GM19238 (cell line): ENCODE data around the gene PPP1R27.
"Not testable (repeated sequence)": the region's sequence is repeated elsewhere in the genome, so short reads cannot be mapped to it uniquely, and the experiment has no call there.

Experiments used
- DNase-seq: peaks from one replicate; pipeline ENCODE4 v3.0.0; 2011; ENCODE audit warnings: low spot score; ENCODE audit not compliant: insufficient read length

PPP1R27 gene

DNA sequence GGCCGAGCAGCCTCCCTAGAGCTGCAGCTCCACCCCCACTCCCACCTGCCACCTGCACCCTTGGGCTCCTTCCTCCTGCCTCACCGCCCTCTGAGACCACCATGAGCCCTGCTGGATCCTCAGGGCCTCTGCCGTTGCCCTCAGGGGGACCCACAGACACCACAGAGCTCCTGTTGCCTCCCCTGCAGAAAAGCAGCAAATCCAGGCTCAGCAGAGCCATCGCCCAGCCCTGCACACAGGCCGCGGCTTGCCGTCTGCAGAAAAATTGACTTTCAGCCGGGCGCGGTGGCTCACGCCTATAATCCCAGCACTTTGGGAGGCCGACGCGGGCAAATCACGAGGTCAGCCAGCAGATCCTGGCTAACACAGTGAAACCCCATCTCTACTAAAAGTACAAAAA is 7.0 kb upstream of the PPP1R27 start:
- DNase-seq: no peak

DNA sequence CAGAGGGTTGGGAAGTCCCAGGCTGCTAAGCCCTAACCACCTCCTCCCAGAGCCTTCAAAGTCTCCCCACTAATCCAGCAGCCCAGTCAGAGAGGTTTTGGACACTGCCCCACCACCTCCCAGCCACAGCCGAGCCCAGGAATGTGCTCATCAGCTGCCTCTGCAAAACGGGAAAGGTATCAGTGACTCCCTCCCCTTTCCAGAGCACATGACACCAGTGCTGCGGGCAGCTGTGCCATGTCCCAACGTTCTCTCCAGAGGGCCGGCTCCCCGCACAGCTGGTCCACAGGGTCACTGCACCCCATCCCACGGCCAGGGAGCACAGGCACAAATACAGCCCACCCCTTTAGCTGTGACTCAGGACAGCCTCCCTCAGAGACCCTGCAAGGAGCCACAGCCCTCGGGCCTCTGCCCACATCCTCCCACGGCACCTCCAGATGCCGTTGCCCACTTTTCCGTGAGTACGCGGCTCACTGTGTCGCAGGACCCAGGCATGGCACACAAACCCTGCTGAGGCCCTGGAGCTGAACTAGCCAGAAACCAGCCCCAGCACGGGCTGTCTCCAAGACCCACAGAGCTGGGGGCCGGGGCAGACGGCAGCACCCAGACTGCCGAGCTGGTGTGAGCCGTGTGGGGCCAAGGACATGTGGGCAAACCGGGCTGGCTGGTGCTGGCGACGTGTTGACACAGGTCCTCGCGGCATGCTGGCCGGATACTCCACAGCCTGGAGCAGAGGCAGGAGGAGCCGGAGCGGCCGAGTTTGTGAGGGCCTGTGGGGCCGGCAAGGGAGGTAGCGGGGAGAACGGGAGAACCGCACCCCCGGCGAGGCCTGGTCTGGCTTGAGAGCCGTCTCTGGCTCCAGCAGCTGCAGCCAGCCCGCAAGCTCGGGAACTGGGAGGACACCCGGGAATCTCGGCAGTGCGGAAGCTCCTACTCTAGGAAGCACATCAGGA is 6.3 kb upstream of the PPP1R27 start:
- no peak for DNase-seq

DNA sequence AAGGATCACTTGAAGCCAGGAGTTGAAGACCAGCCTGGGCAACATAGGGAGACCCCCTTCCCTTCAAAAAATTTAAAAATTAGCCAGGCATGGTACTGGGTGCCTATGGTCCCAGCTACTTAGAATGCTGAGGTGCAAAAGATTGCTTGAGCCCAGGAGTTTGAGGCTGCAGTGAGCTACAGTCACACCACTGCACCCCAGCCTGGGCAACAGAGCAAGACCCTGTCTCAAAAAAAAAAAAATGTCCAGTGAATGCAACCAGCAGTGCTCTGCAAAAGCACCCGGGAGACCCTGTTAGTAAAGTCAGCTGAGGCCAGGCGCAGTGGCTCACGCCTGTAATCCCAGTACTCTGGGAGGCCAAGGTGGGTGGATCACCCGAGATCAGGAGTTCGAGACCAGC is 5.2 kb upstream of the PPP1R27 start:
- not testable (repeated sequence) for DNase-seq

DNA sequence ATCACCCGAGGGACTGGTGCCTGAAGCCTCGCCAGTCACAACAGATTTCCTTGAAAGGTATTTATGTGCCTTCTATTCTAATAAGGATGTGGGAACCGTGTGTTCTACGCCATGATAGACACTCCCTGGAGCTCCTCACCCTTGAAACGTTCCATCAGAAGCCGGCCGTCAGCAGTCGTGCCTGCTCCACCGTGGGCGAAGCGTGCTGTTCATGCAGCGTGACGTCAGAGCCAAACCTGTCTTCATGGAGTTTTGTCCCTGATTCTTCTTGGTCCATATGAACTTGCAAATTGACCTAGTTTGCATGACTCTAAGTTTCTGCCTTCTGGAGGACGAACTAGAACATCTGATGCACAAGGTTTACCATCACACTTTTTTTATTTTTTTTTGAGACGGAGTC is 4.5 kb upstream of the PPP1R27 start:
- no peak for DNase-seq

DNA sequence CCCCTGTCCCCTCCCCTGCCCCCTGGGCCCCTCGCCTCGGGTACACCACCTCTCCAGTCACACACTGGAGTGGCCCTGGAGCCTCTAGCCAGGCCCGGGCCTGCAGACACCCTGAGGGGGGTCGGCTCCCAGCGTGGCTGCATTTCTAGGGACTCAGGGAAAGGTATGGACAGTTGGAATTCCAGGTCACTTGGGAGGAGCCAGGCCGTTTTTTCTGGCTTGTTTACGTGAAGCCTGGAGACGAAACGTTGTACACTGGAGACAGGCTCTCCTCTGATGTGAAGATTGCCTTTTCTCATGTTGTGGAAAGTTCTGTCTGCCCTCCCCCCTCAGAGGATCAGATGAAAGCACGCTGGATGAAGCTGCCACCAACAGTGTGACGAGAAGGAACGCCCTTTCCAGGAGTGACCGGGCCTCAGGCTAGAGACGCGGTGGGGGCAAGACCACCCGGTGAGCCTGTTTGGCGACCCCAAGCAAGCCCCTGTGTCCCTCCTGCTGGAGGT is 4.0 kb upstream of the PPP1R27 start:
- DNase-seq: no peak

DNA sequence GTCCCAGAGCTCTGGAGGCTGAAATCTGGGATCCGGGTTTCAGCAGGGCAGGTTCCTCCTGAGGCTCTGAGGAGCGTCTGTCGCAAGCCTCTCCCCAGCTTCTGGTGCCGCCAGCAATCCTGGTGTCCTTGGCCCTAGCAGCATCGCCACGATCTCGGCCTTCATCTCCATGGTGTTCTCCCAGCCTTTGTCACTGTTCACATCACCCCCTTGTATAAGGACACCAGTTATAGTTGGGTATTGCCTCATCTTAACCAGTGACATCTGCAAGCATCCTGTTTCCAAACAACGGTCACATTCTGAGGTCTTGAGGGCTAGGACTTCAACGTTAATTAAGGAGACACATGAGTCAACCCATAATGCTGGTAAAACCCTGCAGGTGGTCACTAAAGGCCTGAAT is 2.8 kb upstream of the PPP1R27 start:
- no peak for DNase-seq

DNA sequence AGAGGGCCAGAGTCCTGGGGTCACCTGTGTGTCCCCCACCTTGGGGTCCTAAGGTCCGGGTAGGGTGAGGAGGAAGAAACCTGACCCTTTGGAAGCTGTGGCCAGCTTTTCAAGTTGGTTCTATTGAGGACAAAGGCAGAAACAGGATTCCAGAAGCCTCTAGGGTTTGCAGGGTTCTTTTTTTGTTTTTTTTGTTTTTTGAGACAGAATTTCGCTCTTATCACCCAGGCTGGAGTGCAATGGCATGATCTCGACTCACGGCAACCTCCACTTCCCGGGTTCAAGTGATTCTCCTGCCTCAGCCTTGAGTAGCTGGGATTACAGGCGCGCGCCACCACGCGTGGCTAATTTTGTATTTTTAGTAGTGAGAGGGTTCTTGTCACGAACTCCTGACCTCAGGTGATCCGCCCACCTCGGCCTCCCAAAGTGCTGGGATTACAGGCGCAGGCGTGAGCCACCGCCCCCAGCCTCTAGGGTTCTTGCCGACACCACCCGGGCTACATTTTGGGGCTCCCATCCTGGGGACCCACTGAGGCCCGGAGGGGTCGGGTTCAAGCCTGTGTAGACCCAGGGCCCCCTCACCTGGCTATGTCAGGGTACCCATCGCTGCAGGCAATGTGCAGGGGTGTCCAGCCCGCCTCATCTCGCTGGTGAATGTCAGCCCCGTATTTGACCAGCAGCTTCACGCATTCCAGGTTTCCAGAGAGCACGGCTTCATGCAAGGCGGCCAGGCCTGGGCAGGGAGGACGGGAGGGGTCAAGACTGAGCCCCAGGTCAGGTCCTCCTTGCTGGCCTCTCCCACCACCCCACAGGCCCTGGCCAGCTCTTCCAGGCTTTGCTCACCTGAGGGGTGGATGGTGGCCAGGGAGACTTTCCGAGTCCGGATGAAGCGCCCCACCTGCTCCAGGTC is 674 bp downstream of the PPP1R27 start:
- no peak for DNase-seq

DNA sequence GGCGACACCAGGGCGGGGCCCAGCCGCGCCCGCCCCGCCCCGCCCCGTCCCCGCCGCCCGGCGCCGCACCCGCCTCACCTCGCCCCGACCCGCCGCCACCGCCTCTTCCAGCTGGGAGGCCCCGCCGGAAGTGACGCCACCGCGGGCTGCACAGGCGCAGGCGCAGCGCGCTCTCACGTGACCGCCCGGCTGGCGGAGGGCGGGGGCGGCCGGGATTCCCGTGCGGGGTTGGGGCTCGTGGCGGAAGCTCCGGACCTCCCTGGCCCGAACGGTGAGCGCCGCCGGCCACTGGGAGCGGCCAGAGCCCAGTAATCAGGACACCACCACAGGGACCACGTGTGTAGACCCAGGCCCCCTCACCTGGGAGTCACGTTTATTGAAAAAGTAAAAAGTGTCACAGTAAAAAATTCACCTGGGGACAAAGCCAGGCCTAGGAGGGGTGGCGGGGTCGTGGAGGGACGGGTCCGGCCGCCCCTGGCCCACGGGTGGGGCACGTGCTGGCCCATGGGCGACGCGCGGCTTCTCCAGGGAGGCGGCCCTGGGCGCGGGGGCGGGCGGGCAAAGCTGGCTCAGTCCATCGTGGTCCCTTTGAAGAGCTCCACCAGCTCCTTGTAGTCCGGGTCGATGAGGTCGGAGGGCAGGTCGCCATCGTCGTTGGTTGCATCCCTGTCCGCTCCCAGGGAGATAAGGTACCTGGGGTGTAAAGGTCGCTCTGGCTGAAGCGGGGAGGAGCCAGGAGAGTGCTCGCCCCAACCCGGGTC is 1.5 kb downstream of the PPP1R27 start, which contains the start of gene MCRIP1:
TSS of gene MCRIP1 (minus strand) at position 132 of the 761 bp plus-strand sequence. CDS start 8,785 bp downstream, outside the sequence.
- DNase-seq: peak; percentile 99

DNA sequence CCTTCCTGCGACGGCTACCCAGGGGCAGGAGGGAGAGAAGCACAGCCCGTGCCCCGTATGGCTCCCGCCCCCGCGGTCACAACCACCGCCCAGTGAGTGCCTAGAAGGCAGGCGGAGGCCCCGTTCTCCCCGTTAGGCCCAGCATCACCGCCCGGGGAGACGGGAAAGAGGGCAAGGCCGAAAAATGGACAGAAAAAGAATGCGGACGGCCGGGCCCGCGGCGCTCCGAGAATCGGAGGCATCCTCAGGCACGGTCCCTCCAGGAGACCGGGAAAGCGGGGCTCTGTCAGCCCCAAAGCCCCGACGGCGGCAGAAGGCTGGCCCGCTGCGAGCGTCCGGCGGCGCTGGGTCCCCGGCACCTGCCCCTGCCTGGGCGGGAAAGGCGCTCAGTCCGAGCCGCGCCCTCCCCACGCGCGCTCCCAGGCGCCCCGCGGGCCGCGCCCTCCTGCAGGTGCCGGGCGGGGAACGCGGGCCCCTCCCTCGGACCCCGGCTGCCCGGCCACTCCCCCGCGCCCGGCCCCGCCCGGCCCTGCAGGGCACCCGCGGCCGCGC is 2.2 kb downstream of the PPP1R27 start:
- no peak for DNase-seq

DNA sequence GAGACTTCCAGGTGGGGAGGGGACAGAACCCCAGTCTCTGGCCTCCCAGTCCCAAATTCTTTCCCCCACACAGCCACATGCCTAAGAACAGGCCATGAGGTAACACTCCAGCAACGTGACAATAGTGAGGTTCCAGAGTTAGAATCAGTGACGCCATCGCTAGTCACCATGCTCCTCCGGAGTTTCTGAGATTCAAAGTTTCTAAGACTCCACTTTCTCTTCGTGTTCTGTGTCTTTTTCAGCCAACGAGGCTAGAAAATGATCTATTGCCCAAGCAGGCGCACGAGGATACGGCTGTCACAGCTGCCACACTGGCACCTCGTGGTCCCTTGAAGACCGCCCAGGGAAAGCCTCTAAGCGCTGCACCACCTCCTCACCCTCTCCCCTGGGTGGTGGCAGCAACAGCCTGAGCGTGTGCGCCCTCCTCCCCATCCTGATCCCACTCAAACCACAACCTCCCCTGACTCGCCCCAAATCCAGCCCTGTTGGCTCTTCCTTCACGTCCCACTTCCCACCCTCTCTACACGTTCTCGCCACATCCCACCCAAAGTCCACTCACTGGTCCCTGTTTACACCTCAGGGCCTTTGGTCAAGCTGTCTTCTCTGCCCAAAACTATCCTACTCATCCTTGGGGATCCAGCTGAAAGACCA is 2.8 kb downstream of the PPP1R27 start:
- no peak for DNase-seq

DNA sequence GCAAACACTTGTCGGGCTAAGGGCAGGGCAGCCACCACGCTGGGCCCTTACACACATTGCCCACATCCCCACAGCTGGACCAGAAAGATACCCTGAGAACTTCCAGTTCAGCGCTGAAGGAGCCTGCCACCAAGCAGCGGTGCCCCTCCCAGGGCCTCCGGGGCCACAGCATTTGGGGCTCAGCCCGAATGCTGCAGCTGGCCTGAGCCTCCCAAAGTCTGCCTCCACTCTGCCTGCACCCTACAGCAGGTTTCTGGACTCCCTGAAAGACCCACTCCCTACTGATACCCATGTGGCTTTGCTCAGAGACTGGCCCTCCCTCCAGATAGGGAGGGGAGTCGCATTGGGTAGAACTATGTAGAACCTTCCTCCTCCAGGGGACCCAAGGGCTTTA is 3.3 kb downstream of the PPP1R27 start:
- no peak for DNase-seq

DNA sequence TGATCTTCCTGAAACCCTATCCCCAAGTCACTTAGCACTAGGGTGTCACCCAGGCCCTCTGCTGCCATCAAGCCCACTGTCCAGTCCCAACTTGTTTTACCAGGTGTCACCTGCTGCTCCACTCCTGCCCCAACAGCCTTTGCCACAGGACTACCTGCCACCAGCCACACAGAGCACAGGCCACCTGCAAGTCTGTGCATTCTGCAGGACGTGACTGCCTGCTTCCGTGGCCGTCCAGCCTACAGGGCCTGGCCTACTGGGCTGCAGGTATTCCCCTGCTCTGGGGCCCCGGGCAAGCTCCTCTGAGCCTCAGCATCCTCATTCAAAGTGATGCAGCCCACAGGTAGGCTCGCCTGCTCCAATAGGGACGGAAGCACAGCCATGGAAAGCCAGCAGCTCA is 5.0 kb downstream of the PPP1R27 start:
- no peak for DNase-seq

DNA sequence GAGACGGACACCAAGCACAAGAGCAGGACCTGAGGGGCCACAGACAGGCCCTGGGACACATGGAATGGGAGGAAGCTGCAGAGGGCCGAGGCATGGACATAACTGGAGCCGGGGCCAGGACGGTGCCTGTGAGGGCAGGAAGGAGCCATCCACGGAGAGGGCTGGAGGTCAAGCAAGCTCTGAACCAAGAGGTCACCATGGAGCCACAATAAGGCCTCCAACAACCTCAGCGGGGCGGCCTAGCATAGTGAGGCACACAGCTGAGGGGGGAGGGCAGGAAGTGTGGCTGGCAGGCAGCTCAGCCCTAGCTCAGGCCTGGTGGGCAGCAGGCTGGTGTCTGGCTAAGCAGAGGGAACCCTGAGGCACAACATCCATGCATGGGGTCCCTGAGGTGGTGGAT is 6.2 kb downstream of the PPP1R27 start:
- DNase-seq: no peak

DNA sequence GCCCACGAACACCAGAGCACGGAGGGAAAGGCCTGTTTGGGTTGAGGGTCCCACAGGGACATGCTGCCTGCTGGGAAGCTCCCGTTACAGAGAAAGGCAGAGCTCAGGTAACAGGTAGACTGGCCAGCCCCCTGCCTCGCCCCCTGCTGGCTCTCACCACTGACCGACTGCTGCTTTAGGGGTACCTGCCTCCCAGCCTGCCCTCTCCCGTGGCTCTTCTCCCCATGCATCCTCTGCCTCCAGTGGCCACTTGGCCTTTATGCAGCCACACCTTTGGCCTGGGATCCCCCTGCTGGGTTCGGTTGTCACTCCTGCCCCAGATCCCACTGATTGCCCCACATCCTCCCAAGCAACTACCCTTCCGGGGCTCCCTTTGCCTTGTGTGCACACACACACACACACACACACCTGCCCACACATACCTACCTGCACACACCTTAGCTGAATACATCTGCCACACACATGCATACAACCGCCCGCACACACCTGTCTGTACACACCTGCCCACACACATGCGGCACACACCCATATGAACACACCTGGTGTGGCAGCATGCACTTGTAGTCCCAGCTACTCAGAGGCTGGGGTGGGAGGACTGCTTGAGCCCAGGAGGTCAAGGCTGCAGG is 8.9 kb downstream of the PPP1R27 start:
- DNase-seq: no peak

DNA sequence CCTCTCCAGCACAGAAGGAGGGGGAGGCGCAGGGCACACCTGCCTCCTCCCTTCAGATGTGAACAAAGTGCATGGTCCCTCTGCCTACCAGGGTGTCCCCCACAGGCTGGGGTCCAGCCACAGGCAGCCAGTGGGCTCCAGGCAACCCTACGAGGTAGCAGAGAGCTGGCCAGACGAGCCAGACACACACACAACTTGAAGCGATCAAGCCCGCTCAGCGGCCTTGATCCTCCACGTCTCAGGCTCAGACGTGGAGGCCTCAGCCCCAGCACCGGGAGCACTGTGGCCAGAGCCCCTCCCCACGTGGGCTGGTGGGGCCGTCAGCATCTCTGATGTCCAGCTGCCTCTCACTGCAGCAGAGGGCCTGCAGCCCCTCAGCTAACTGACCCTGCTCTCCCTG is 10.3 kb downstream of the PPP1R27 start:
- no peak for DNase-seq

DNA sequence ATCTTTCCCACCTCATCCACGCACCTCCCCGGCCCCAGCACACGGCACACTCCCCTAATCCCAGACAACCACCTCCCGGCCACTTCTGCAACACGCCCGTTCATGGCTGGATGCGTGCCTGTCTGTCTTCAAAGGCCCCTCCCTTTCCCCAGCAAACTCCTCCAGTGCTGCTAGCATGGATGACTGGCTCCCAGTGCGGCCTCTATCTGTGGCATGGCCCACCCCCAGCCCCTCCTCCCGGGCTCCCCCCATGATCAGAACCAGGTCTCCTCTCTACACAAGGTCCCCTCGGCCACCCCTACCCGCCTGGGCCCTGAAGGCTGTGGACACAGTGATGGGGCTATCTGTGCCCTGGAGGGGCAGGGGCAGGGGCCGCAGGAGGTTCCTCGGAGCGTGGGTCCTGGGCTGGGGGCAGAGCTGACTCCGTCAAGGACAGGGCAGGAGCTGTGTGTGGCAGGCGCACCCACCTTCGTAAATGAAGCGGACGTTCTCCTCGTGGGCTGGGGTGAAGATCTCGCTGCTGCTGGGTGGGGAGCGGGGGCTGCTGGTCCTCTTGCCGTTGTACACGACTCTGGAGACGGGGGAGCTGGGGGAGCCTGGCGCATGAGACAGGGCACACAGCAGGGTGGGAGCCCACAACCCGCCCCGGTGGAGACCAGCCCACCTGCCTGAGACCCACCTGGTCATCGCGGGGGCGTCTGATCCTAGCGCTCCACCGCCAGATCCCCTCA is 10.9 kb downstream of the PPP1R27 start:
- DNase-seq: no peak

DNA sequence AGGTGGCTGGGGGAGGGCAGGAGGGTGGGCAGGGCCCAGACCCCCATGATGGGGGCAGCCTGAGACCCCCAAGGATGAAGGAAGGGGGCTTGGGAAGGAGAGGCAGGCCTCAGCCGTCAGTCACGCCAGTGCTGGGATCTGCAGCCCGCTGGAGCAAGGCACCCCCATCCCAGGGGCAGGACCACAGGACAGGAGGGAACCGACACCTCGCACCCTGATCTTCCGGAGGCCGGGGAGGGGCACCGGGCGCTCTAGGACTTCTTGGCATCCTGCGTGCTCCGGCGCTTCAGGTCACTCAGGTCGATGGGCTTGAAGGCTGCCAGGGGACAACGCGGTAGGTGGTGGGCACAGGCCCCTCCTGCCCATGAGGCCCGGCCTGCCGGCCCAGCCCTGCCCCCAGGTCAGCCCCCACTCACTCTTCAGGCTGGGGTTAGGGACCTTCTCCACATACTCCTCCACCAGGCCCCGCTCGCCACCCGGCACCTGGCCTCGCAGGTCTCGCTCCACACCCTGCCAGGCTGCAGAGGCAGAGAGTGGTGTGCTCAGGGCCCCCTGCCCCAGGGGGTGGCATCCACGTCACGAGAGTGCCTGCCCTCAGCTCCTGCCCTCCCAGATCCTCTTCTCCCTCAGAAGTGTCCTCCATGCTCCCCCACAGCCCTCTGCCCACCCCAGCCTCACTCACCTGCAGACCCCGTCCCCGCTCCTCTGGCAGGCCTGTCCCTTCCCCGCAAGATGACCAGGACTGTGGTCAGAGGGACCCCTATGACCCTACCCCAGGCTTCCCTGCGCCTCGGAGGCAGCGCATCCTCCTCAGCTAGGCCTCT is 11.6 kb downstream of the PPP1R27 start:
- no peak for DNase-seq

DNA sequence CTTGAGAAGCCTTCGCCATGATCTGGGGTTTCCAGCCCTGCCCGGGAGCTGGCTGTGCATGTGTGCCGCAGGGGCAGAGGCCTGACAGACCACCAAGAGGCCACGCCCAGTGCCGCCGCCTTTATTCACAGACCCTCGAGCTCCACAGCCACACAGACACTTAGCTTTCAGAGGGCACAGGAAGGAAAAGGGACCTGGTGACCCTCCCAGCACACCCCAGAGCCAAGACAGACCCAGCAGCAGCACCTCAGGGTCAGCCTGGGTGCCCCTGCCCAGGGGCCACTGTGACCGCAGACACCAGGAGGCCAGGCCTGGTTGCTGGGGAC is 12.6 kb downstream of the PPP1R27 start:
- DNase-seq: no peak
